ENCODE data around the gene SH3PXD2A.

Gene SH3PXD2A

GRCh38 chr10:103729851-103730250, 125.5 kb downstream of the SH3PXD2A start:
- H3K36me3 ChIP-seq (ENCODE audit: insufficient read depth): no peaks in the 10 kb centered on the region
- no peak for TF ChIP-seq CTCF (conservative IDR thresholded peaks at IDR 0.05; ENCODE audit: low read depth, low read length)

GRCh38 chr10:103727991-103728689, 127.2 kb downstream of the SH3PXD2A start:
- H3K9ac ChIP-seq: no peak overlapping the region
- no peak overlapping the region for H3K4me3 ChIP-seq (IDR thresholded peaks at IDR 0.05; ENCODE audit: insufficient read depth, low read depth, low read length)
- no peak overlapping the region for H2AFZ ChIP-seq (ENCODE audit: low read depth)
- no peaks in the 10 kb centered on the region for H3K27me3 ChIP-seq (ENCODE audit: insufficient read depth, low read depth)
- H3K79me2 ChIP-seq (ENCODE audit: insufficient read depth, low read depth): no peaks in the 10 kb centered on the region
- H3K4me2 ChIP-seq: no peak overlapping the region
- H3K36me3 ChIP-seq (ENCODE audit: insufficient read depth): no peaks in the 10 kb centered on the region
- H3K4me1 ChIP-seq (ENCODE audit: low read depth, poor library complexity, severe bottlenecking): no peaks in the 10 kb centered on the region
- TF ChIP-seq CTCF (conservative IDR thresholded peaks at IDR 0.05; ENCODE audit: low read depth, low read length): no peak
- no peak overlapping the region for H3K27ac ChIP-seq
- no peaks in the 10 kb centered on the region for H4K20me1 ChIP-seq (ENCODE audit: insufficient read depth)

More at GRCh38 chr10:103729851-103730250, 125.5 kb downstream of the SH3PXD2A start:
- Histone ChIP-seq H3K4me2 (no peak overlapping the region), H3K4me1 (ENCODE audit: low read depth, poor library complexity, severe bottlenecking) (no peaks in the 10 kb centered on the region), H3K79me2 (ENCODE audit: insufficient read depth, low read depth) (no peaks in the 10 kb centered on the region), H3K27ac (no peak overlapping the region), H3K27me3 (ENCODE audit: insufficient read depth, low read depth) (no peaks in the 10 kb centered on the region), H3K9ac (no peak overlapping the region), H3K4me3 (IDR thresholded peaks at IDR 0.05; ENCODE audit: insufficient read depth, low read depth, low read length) (no peak overlapping the region), H2AFZ (ENCODE audit: low read depth) (no peak overlapping the region), H4K20me1 (ENCODE audit: insufficient read depth) (no peaks in the 10 kb centered on the region)

GRCh38 chr10:103727546-103727963, 127.8 kb downstream of the SH3PXD2A start:
- Histone ChIP-seq H2AFZ (ENCODE audit: low read depth) (no peak overlapping the region), H3K79me2 (ENCODE audit: insufficient read depth, low read depth) (no peaks in the 10 kb centered on the region), H3K4me1 (ENCODE audit: low read depth, poor library complexity, severe bottlenecking) (no peaks in the 10 kb centered on the region), H3K4me2 (no peak overlapping the region), H3K9ac (no peak overlapping the region), H3K27ac (no peak overlapping the region), H3K4me3 (IDR thresholded peaks at IDR 0.05; ENCODE audit: insufficient read depth, low read depth, low read length) (no peak overlapping the region), H3K36me3 (ENCODE audit: insufficient read depth) (no peaks in the 10 kb centered on the region), H3K27me3 (ENCODE audit: insufficient read depth, low read depth) (no peaks in the 10 kb centered on the region), H4K20me1 (ENCODE audit: insufficient read depth) (no peaks in the 10 kb centered on the region)
- TF ChIP-seq CTCF (conservative IDR thresholded peaks at IDR 0.05; ENCODE audit: low read depth, low read length): no peak

- Histone ChIP-seq H3K4me2 (no peak overlapping the region), H4K20me1 (ENCODE audit: insufficient read depth) (no peaks in the 10 kb centered on the region), H3K4me1 (ENCODE audit: low read depth, poor library complexity, severe bottlenecking) (no peaks in the 10 kb centered on the region), H3K4me3 (IDR thresholded peaks at IDR 0.05; ENCODE audit: insufficient read depth, low read depth, low read length) (no peak overlapping the region), H3K36me3 (ENCODE audit: insufficient read depth) (no peaks in the 10 kb centered on the region), H3K27ac (no peak overlapping the region), H3K79me2 (ENCODE audit: insufficient read depth, low read depth) (no peaks in the 10 kb centered on the region), H3K27me3 (ENCODE audit: insufficient read depth, low read depth) (no peaks in the 10 kb centered on the region), H3K9ac (no peak overlapping the region), H2AFZ (ENCODE audit: low read depth) (no peak overlapping the region)
- no peak for TF ChIP-seq CTCF (conservative IDR thresholded peaks at IDR 0.05; ENCODE audit: low read depth, low read length)
Measured at GRCh38 chr10:103726637-103727036, 128.7 kb downstream of the SH3PXD2A start.

Measured in KMS-11 (cell line).